NCI-H460 (cell line): Measurements from ENCODE around the gene TPH1. TPM values are rescaled to one million over a fixed set of nuclear protein-coding genes. Genes with fewer than 3 reads are reported as not detected.
"Not testable (repeated sequence)": the region's sequence is repeated elsewhere in the genome, so short reads cannot be mapped to it uniquely, and the experiment has no call there.

Experiments used
- DNase-seq: peaks from one replicate; pipeline ENCODE4 v3.0.0-alpha.2; 2016; ENCODE audit warnings: low read depth; ENCODE audit errors: extremely low read depth
- total RNA-seq: library from RNA; depleted of rRNA; stranded (reverse); fragments of >200 nt; shearing (Covaris generic); gene quantifications from 2 replicates; pipeline ENCODE4 v1.2.3, GENCODE V29; 2014

Gene TPH1
- total RNA-seq, 1 experiment from 2014 or later = 0.02 TPM

DNA sequence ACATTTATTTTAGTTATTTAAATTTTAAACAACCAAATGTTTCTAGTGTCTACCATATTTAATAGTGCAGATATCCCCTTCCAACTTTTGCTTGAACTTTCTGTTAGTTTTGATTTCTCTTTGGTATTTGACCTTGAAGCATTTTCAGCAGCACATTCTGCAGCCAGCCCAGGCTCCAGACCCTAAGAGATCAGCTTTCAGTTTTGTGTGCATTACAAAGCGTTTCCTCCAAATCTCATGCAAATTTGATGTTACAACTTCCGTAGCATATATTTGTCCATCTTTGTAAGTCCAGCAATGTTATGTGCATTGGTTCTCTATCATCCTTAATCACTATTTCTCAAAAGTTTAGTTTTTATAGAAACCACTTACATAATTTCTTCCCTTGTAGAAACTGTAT lies 18.6 kb downstream of the TPH1 start:
- no peak for DNase-seq

DNA sequence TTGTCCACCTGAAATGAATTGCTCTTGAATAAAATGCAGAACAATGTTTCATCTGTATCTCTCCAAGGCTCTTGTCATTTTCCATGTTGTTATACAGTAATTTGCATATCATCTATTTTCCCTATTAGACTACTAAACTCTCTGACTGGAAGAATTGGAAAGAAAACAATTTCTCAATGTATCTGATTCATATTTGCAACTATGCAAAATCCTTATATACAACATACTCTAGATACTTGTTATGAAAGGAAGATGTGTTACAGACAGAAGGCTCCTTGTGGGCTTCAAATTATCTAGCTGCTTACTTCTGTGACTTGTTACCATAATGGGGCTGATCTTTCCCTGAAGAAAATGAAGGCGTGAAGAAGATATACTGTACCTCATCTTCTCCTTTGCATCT lies 23.6 kb downstream of the TPH1 start:
- no peak for DNase-seq

- no peak for DNase-seq
Observed at GRCh38 chr11:18019650-18020049, 26.4 kb downstream of the TPH1 start.

DNA sequence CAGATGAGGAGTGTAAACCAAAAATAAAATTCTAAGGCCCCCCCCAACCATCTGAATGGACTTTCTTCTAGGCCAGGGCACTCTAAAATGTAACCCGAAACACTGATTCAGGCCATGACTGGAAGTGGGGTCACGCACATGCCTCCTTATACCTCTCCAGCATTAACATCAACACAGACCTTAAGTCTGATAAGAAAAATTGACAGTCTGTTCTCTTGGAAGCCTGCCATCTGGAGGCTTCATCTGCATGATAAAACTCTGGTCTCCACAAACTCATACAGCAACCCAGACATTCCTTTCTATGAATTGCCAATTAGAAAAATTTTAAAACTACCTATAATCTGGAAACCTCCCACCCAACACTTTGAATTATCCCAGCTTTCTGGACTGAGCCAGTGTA lies 29.3 kb downstream of the TPH1 start:
- no peak for DNase-seq

GRCh38 chr11:18014876-18015275 lies 31.2 kb downstream of the TPH1 start:
- no peak for DNase-seq

DNA sequence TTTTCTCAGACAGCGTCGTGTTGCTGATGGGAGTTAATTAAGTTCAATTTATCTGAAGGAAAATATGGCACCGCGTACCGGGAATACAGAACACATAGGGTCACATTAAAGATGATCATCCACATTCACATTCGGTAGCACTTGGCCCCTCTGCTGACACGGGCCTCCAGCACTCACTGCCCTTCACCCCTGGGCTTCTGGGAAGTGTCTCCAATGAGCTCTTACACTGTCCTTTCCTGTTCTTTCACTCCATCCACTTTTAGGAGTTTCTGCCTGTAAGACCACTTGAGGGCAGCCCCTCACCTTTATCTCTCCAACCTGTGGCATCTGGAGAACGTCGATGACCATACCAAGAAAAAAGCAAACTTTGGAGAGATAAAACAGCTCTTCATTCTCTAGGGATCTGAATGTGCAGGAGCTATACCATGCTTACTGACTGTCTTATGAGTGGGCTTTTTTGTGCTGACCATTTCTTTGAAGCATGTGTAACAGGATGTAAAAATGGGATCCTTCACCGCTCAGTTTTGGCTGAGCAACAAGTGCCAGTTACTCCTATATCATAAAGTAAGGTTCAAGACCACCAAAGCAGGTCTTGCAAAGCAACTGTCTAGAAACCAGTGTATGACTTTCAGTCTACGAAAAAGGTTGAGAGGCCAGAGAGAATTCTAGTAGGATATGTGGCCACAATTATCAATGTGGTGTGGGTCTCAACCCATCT lies 32.1 kb downstream of the TPH1 start:
- no peak for DNase-seq

- DNase-seq = peak; percentile 83
Observed at GRCh38 chr11:18012906-18013781, 32.9 kb downstream of the TPH1 start, which contains the start of gene SERGEF. Gene SERGEF (minus strand): TSS chr11:18013047. CDS start chr11:18013010, 37 bp downstream.

- no peak for DNase-seq
Observed at GRCh38 chr11:18012122-18012905, 33.8 kb downstream of the TPH1 start.

- DNase-seq = no peak
Observed at GRCh38 chr11:18011633-18012032, 34.4 kb downstream of the TPH1 start.

DNA sequence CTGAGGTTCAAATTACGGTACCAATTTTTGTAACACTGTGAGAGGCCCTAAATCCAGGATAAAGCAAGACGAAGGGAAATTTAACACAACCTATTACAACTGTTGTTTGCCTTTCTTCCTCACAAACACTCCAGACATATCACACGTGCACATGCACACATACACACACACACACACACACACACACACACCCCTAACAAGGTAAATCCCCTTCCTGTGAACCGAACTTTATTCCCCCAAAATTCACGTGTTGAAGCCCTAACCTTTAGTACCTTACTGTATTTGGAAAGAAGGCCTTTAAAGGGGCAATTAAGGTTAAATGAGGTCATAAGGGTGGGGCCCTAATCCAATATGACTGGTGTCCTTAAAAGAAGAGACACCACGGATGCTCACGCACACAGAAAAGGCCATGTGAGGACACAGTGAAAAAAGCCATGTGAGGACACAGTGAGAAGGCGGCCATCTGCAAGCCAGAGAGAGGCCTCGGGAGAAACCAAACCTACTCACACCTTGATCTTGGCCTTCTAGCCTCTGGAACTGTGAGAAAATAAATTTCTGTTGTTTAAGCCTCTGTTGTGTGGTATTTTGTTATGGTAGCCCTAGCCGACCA lies 35.0 kb downstream of the TPH1 start:
- no peak for DNase-seq

DNA sequence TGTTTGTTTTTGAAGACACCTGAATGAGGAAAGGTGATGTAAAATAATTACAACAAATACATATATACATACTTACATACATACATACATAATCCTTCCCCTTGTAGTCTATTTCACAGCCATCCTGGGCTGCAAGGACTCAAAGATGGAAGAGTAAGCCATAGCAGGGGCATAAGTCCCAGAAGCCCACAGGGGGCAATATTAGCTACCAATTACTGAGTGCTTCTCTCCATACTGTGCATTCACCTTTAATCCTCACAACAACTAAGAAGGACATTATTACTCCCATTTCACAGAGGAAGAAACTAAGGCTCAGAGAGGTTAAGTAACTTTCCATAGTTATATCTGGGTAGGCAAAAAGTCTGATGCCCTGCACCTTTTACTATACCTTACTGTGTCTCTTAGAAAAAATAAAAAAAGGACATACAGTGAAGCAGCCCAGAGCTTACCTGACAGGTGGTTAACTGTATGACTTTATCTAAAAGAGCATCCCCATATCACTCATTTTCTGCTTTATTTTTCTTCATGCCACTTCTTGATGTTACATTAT lies 35.9 kb downstream of the TPH1 start:
- no peak for DNase-seq

DNA sequence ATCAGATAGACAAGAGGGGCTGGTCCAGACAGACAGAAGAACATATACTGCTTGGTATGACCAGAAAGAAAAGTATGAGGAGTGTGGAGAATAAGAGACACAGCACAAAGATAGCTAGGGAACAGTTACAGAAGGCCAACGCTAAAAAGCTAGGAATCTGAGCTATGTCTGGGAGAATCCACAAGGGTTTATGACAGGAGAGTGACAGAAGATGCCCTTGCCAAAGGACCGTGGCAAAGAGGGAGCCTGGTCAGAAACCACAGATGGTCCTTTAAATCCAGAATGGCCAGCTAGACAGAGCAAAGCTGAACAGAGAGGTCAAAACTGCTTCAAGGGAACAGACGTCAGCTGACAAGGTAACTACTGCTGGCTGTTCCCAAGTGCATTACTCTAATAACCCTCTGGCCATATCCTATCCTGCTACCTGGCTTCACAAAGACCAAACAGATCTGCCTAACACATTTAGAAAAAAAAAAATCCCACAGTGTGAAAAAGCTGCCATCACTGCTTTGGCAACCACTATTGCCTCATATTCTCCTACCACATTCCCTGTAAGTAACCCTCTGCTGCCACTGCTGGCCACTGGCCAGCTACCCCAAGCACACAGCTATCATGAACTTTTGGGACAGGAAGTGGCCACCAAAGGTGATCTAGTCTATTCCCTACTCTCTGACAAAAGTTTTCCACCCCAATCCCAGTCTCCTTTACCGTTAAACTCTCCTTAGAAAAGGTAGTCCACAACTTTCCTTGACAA lies 40.5 kb downstream of the TPH1 start:
- no peak for DNase-seq

GRCh38 chr11:18001191-18001590 lies 44.9 kb downstream of the TPH1 start:
- no peak for DNase-seq

GRCh38 chr11:18000760-18001159 lies 45.3 kb downstream of the TPH1 start:
- no peak for DNase-seq

- DNase-seq = not testable (repeated sequence)
Observed at GRCh38 chr11:18000128-18000527, 45.9 kb downstream of the TPH1 start.
